Prostate gland (tissue), 2 donors: ENCODE data around the gene CCDC141. TPM values are rescaled to one million over a fixed set of nuclear protein-coding genes. Genes with fewer than 3 reads are reported as not detected.

Experiments
- DNase-seq: peaks from one replicate; pipeline ENCODE4 v3.0.0-alpha.2; 2019; ENCODE audit warnings: low spot score
- H3K27ac ChIP-seq, 2 donors: fragments of 200-600 bp; sonication (generic); 2 replicates each; pipeline ENCODE4 v1.5.1; 2017 to 2019
- H3K27me3 ChIP-seq: fragments of 200-600 bp; sonication (generic); replicated peaks from 2 replicates; pipeline ENCODE4 v1.5.1; 2019; ENCODE audit not compliant: insufficient read depth
- H3K36me3 ChIP-seq, 2 donors: fragments of 200-600 bp; sonication (generic); 1 replicate in 1 of 2; 2 replicates in 1 of 2; pipeline versions ENCODE4 v1.5.1 to v1.8.1; 2017 to 2019
- H3K4me1 ChIP-seq: fragments of 200-600 bp; sonication (generic); replicated peaks from 2 replicates; pipeline ENCODE4 v1.5.1; 2019
- H3K4me3 ChIP-seq, 2 donors: fragments of 200-600 bp; sonication (generic); 2 replicates each; pipeline ENCODE4 v1.5.1; 2017 to 2019
- H3K9me3 ChIP-seq: fragments of 200-600 bp; sonication (generic); 2 replicates; pipeline ENCODE4 v1.5.1; 2017
- POLR2A ChIP-seq: fragments of 450-650 bp; IDR thresholded peaks from one replicate; pipeline ENCODE4 v1.6.1; 2016; ENCODE audit warnings: antibody characterized with exemption, mild to moderate bottlenecking
- POLR2AphosphoS5 ChIP-seq: sonication (generic); formaldehyde crosslinking; IDR thresholded peaks from one replicate; pipeline ENCODE4 v1.6.1; 2017; ENCODE audit warnings: antibody characterized with exemption
- WGBS: methylation state at CpG from one replicate; pipeline ENCODE4 v1.1.5; 2018; 5-methylcytosine and 5-hydroxymethylcytosine counted together
- intact Hi-C: fragments of 100-400 bp; cut with DNase I; formaldehyde crosslinking; loops from one replicate; pipeline ENCODE4 v1.14.2; 2022
- total RNA-seq, 2 donors: library from RNA; depleted of rRNA; stranded (reverse); fragments of >200 nt; gene quantifications; one replicate each; pipeline ENCODE4 v1.1.0, GENCODE V29; 2016
- TF ChIP-seq, protein P1 (sequence below), 4 experiments: fragments of 200-600 bp in 2 of 4; fragments of 450-650 bp in 2 of 4; sonication (generic) in 2 of 4; IDR thresholded peaks; 1 replicate in 3 of 4; 2 replicates in 1 of 4; pipeline ENCODE4 v1.5.1; 2016 to 2019; ENCODE audit warnings: antibody characterized with exemption in 4 of 4, mild to moderate bottlenecking in 2 of 4, moderate library complexity in 2 of 4

The CCDC141 gene
- total RNA-seq, 2 donors from 2014 or later: 0.32 to 8.6 TPM

DNA sequence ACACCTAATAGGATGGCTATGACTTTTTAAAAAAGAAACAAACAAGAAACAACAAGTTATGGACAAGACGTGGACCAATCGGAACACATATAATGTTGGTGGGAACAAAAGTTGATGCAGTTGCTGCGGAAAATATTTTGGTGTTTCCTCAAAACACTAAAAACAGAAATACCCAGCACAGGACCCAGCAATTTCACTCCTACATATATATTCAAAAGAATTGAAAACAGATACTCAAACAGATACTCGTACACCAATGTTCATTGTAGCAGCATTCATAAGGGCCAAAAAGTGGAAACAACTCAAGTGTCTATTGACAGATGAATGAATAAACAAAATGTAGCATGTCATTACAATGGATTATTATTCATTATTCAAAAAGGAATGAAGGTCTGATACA is 12.1 kb downstream of the CCDC141 start:
- no peaks in the 10 kb centered on the region for H3K27me3 ChIP-seq
- no peaks in the 10 kb centered on the region for H3K4me1 ChIP-seq
- 93% methylated on average over 4 of the region's 4 CpGs for WGBS
- no peak for TF ChIP-seq POLR2AphosphoS5
- TF ChIP-seq, protein P1, sequence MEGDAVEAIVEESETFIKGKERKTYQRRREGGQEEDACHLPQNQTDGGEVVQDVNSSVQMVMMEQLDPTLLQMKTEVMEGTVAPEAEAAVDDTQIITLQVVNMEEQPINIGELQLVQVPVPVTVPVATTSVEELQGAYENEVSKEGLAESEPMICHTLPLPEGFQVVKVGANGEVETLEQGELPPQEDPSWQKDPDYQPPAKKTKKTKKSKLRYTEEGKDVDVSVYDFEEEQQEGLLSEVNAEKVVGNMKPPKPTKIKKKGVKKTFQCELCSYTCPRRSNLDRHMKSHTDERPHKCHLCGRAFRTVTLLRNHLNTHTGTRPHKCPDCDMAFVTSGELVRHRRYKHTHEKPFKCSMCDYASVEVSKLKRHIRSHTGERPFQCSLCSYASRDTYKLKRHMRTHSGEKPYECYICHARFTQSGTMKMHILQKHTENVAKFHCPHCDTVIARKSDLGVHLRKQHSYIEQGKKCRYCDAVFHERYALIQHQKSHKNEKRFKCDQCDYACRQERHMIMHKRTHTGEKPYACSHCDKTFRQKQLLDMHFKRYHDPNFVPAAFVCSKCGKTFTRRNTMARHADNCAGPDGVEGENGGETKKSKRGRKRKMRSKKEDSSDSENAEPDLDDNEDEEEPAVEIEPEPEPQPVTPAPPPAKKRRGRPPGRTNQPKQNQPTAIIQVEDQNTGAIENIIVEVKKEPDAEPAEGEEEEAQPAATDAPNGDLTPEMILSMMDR (IDR thresholded peaks at IDR 0.05): no peak
- no peak for TF ChIP-seq POLR2A
- H3K36me3 ChIP-seq: no peaks in the 10 kb centered on the region
- no peak for DNase-seq
- H3K9me3 ChIP-seq: no peaks in the 10 kb centered on the region
- no peak overlapping the region for H3K4me3 ChIP-seq
- no peak overlapping the region for H3K27ac ChIP-seq
- intact Hi-C loops: no loop called here

DNA sequence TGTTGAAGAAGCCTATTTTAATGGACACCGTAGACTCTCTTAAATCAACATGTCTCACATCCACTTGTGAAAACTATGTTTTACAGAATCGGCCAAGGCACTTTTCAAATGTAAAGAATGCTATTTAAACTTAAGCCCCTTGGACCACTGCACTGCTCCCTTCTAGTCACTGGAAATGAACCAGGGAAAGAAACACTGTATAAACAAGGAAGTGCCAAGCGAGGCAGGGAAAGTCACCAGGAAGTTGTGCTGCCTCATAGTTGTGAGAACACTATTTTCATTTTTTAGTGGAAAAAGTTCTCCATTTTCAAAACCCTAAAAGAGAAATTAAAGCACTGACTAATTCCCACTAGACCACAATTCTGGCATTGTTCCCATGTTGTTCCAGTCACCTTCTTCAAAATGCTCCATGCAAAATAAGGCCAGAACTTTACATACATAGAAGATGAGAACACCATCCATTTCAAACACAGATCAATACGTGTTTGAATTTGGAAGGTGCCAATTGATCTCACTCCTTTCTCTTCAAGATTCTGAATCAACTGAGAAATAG is 13.5 kb downstream of the CCDC141 start:
- Histone ChIP-seq H3K9me3 (no peaks in the 10 kb centered on the region), H3K27me3 (no peaks in the 10 kb centered on the region), H3K4me1 (no peaks in the 10 kb centered on the region), H3K36me3 (no peaks in the 10 kb centered on the region), H3K27ac (no peak overlapping the region), H3K4me3 (no peak overlapping the region)
- TF ChIP-seq POLR2AphosphoS5 (no peak), POLR2A (no peak)
- TF ChIP-seq, protein P1 (IDR thresholded peaks at IDR 0.05): no peak
- 92% methylated on average over 4 of the region's 4 CpGs for WGBS
- DNase-seq: no peak
- intact Hi-C loops: no loop called here

DNA sequence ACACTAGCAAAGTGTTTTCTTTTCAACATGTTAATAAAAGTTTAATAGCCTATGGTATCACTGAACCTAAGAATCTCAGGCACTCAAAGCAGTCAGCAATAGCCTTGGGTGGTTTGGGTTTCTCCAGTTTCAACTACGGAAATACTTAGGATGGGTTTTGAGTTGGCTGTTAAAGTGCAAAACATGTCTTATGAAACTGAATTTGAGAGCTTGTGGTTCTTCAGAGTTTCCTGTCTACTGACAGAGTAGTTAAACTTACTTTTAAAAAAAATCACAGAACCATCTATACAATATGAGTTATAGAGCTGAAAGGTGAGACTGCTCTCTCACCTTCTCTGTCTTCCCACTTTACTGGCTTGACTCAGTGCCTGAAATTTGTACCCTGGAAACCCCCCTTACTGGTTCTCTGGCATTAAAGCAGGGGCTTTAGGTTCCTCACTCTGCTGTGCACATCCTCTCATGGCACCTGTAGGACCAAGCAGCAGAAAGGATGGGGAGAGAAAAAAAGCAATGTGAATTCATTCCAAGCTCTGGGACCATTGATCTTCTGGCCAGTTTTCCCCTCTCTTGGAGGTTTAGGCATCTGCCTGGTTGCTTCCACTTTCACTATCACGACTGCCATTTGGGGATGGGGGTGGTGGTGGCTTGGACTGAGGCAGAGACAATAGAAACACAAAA is 18.1 kb downstream of the CCDC141 start:
- Histone ChIP-seq H3K9me3 (no peaks in the 10 kb centered on the region), H3K4me3 (no peak overlapping the region), H3K36me3 (no peaks in the 10 kb centered on the region), H3K4me1 (no peaks in the 10 kb centered on the region), H3K27ac (no peak overlapping the region), H3K27me3 (no peaks in the 10 kb centered on the region)
- intact Hi-C loops: no loop called here
- 13% methylated on average over 2 of the region's 2 CpGs for WGBS
- TF ChIP-seq POLR2A: no peak
- TF ChIP-seq, protein P1 (IDR thresholded peaks at IDR 0.05): no peak
- no peak for TF ChIP-seq POLR2AphosphoS5
- DNase-seq: no peak

DNA sequence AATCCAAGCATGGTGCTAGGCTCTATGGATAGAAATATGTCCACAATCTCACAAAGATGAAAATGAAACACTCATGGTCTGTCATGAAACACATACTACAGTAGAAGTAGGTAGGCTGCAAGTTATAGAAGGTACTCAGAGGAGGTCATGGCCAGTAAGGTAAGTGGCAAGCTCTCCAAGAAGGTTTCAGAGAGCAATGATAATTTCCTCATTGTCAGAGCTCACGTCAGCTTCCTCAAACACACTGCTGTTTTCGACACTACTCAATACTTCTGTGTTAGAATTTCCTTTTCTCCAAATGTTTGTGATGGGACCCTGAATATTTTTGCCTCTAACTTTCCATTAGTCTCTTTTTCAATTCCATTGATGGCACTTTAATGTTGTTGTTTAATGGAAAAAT is 25.5 kb downstream of the CCDC141 start:
- Histone ChIP-seq H3K27me3 (peaks cover 2% of the 10 kb centered on the region), H3K27ac (no peak overlapping the region), H3K4me3 (no peak overlapping the region), H3K36me3 (no peaks in the 10 kb centered on the region), H3K9me3 (no peaks in the 10 kb centered on the region), H3K4me1 (no peaks in the 10 kb centered on the region)
- 87% methylated on average over 2 of the region's 2 CpGs for WGBS
- intact Hi-C loops: no loop called here
- TF ChIP-seq POLR2A: no peak
- TF ChIP-seq, protein P1 (IDR thresholded peaks at IDR 0.05): no peak
- TF ChIP-seq POLR2AphosphoS5: no peak
- no peak for DNase-seq

DNA sequence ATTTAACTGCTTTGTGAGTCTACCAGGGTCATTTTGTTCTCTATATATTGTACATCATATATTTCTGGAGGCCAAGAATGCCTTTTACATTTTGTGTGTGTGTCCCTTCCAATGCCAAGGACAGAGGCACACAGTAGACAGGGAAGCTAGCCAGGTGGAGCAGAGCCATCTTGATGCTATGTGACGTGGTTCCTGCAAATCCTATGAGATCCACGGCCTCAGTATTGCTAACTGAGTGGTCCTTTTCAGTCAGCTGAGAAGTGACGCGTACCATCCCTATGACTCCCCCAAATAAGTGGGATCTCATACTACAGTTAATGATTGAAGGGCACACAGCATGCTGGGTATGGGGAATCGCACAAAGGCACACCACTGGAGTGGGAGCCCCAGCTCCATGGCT is 27.3 kb downstream of the CCDC141 start:
- Histone ChIP-seq H3K36me3 (no peaks in the 10 kb centered on the region), H3K4me3 (no peak overlapping the region), H3K9me3 (no peaks in the 10 kb centered on the region), H3K27me3 (peaks cover 2% of the 10 kb centered on the region), H3K27ac (no peak overlapping the region), H3K4me1 (no peaks in the 10 kb centered on the region)
- DNase-seq: no peak
- 82% methylated on average over 5 of the region's 5 CpGs for WGBS
- intact Hi-C loops: no loop called here
- TF ChIP-seq POLR2AphosphoS5 (no peak), POLR2A (no peak)
- TF ChIP-seq, protein P1 (IDR thresholded peaks at IDR 0.05): no peak
